Keratinocyte (primary cell): ENCODE results near the gene TBCD.

Experiments
- CTCF ChIP-seq, 3 experiments: IDR thresholded peaks in 1 of 3; conservative IDR thresholded peaks in 1 of 3; optimal IDR thresholded peaks in 1 of 3; 2 replicates in 2 of 3; 3 replicates in 1 of 3; pipeline versions ENCODE3 to v1.5.1; 2011; ENCODE audit warnings: low read length in 3 of 3, mild to moderate bottlenecking in 3 of 3, moderate library complexity in 2 of 3, control low read depth in 1 of 3, inconsistent platforms in 1 of 3; ENCODE audit not compliant: insufficient read depth in 2 of 3; ENCODE audit errors: extremely low read depth in 1 of 3
- EZH2 ChIP-seq: IDR thresholded peaks from one replicate; pipeline ENCODE4 v1.6.1; 2012; ENCODE audit warnings: inconsistent platforms, mild to moderate bottlenecking, low read length, moderate library complexity

DNA sequence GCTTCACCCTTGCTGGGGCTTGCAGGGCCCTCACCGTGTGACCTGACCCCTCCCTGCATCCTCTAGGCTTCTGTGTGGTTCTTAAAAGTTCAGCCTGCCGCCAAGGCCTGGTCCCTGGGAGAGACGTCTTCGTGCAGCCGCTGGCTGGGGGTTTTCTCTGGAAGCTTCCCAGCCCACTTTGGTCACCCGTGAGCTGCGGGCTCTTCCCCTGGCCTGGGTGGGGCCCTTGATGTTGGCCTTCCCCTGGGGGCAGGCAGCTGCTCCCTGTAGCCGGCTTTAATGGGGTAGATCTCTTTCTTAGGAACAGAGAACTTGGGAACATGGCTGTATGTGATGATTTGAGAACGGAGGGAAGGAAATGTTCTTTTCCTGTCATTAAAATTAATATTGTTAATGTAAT lies 55.2 kb downstream of the TBCD start:
- TF ChIP-seq CTCF (optimal IDR thresholded peaks at IDR 0.05 in 1 of 3, IDR thresholded peaks at IDR 0.05 in 1 of 3, conservative IDR thresholded peaks at IDR 0.05 in 1 of 3; ENCODE audit: extremely low read depth in 1 of 3, insufficient read depth in 2 of 3, low read length in 3 of 3) = no peak
- TF ChIP-seq EZH2 = no peak
